NCI-H1048 (cell line): ENCODE data around the gene TKFC.
"Not testable (repeated sequence)": the region's sequence is repeated elsewhere in the genome, so short reads cannot be mapped to it uniquely, and the experiment has no call there.

ENCODE experiments used
- DNase-seq: peaks from one replicate; lab custom pipeline; 2025; lab: John Stamatoyannopoulos, UW

TKFC gene

GRCh38 chr11:61368646-61369045 lies 35.6 kb downstream of the TKFC start:
- DNase-seq = no peak

GRCh38 chr11:61369372-61370348 lies 36.6 kb downstream of the TKFC start:
- no peak for DNase-seq

GRCh38 chr11:61370349-61371005 lies 37.4 kb downstream of the TKFC start:
- no peak for DNase-seq

- no peak for DNase-seq
These were observed 39.8 kb downstream of the TKFC start for GRCh38 chr11:61372659-61373420.

GRCh38 chr11:61375761-61376108 lies 42.7 kb downstream of the TKFC start:
- no peak for DNase-seq

- no peak for DNase-seq
These were observed 44.6 kb downstream of the TKFC start for GRCh38 chr11:61377461-61378160.

- no peak for DNase-seq
These were observed 45.8 kb downstream of the TKFC start for GRCh38 chr11:61378713-61379313.

- DNase-seq = no peak
These were observed 47.9 kb downstream of the TKFC start for GRCh38 chr11:61380884-61381283.

- not testable (repeated sequence) for DNase-seq
These were observed 50.8 kb downstream of the TKFC start for GRCh38 chr11:61383859-61384258.

GRCh38 chr11:61384271-61385242 lies 51.5 kb downstream of the TKFC start:
- DNase-seq = no peak

- DNase-seq = no peak
These were observed 57.1 kb downstream of the TKFC start for GRCh38 chr11:61390161-61390560.

GRCh38 chr11:61392981-61393595 lies 60.1 kb downstream of the TKFC start:
- no peak for DNase-seq
